DMS53 treated with DMSO at 0.1 percent for 48 hours (cell line): Measurements from ENCODE around the gene TRABD2B.
"Not testable (repeated sequence)": the region's sequence is repeated elsewhere in the genome, so short reads cannot be mapped to it uniquely, and the experiment has no call there.

ENCODE experiments used
- DNase-seq: peaks from one replicate; lab custom pipeline; 2025; ENCODE audit not compliant: unreplicated experiment; lab: John Stamatoyannopoulos, UW

Gene TRABD2B

DNA sequence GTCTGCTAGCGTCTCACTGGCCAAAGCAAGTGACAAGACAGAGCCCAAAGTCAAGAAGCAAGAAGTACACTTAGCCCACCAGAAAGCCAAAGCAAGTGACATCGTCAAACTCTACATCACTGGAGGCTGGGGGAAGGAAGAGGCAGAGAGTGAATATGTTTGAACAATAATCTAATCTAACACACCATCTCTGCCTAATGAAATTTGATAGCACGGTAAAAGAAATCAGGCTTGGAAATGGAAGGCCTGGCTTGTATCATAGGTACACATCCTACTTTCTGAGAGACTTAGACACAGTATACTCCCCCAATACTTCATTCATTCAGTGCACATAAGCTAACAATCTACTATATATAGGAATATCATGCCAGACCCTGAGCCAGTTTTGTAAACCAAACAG is 26.3 kb downstream of the TRABD2B start:
- DNase-seq, result no peak

DNA sequence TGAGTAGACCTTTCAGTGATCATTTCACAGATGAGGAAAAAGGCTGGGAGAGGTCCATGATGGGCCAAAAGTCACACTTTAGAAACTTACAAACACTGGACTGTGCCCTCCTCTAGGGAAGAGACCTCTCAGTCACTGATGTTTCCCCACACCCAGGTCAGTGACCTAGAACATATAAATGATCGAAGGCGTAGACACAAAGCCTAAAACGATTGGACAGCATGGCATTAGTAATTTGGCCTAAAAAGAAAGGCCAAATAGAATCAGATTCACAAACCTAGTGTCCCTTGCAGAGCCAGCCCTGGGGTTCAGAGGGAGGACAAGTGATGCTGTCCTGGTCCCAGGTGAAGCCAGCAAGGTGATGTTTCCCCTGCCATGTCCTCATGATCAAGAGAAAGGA is 27.7 kb downstream of the TRABD2B start:
- no peak for DNase-seq

DNA sequence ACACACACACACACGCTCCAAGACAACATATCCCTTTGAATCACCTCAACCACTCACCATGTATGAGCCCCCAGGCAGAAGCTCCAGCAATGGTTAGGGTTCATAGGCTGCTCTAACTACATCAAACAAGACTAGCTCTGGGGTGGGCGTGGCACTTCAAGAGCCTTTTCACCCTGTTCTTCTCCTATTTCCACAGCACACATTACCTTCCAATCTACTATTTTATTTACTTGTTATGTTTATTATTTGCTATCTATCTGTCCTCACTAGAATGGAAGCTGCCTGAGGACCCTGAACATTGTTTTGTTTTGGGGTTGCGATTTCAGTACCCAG is 28.7 kb downstream of the TRABD2B start:
- DNase-seq, result no peak

DNA sequence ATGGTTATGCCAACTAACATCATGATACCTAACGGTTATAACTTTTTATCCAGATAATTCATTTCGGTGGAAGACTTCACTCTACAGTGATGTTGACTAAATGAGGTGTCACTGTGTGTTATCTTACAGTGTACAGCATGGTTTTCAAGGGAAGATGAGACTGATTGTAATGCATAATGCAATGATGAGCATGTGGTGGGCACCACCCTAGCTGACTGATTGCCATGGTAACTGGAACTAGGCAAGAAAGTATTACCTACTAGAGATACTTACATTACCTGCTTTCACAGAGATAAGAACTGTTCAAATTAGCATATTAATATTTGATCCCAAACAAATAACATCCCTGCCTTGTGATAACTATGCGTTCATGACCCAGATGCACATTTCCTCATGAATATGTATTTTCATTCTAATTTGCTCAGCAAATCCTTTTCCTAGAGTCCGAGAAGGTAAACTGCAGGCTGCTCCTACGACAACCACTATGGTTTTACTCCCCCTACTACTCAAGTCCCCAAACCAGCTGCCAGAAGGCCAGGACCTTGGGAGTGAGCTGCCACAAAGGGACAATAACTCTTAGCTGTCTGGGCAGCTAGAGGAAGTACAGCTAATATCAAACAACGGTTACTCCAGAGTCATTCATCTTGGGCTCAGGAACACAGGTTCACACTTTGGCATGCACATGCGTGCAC is 29.2 kb downstream of the TRABD2B start:
- DNase-seq, result no peak

DNA sequence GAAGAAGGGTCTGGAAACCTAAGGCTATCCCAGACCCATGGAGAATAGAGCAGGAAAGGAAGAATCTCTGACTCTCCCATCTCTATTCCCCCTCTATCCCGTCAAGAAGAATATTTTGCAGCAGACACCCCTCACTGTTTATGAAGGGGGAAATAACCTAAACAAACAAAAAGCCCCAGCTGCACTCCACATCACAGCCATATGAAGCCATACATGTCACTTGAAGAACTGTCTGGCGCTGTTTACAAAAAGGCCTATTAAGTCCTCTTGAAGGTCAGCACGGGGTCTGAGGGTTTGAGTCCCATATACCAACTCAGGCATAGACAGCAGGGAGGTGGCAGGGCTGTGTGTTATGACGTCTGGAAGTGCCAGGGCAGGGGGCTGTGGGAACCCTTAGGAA is 31.4 kb downstream of the TRABD2B start:
- no peak for DNase-seq

DNA sequence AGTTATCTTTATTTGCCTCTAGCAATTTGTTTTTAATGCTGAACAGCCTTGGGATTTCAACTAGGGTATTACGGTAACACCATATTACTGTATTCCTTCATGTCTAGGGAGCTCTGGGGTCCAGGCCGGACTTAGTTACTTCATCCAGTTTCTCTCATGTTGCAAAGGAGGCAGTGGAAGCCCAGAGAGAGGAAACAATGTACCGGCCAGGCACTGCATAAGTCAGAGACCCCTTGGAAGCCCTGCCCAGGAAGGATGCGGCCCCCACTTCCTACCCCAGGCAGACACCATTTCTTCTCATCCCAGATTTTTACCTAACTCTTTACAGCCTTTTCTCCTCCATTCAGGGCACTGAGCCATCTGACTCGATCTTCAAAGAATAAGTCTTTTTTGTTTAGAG is 32.5 kb downstream of the TRABD2B start:
- no peak for DNase-seq

DNA sequence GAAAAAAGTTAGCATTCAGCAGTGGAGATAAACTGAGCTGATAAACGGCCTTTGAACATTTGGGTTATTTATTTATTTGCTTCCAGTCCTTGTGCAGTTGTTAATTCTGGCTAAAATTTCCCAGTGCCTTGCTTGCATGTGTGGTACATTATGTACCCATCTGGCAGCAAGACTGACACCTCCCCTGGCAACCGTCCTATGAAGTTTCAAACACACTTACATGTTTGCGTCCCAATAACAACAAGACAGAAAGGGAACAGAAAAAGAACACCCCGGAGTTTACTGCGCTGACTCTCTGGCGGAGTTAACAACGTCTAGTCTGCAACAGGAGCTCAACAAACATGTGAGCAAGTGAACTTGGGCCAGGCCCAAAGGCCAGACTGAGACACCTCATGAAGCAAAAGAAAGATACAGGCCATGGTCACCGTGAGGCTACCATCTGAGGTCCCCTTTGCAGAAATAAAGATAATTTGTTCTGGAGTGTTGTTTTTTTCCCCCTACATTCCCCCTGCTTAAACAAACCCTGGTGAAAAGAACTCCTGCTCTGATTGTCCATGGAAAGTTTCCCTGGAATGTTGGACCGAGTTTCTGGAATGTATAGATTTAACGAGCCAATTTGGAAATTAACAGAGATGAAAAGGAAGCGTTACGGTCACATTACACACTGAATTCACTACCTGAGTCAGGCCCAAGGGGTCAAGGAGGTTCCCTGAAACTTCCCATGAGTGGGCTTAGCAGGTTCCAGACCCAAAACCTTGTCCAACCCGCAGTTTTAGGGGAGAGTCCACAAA is 33.4 kb downstream of the TRABD2B start:
- no peak for DNase-seq

DNA sequence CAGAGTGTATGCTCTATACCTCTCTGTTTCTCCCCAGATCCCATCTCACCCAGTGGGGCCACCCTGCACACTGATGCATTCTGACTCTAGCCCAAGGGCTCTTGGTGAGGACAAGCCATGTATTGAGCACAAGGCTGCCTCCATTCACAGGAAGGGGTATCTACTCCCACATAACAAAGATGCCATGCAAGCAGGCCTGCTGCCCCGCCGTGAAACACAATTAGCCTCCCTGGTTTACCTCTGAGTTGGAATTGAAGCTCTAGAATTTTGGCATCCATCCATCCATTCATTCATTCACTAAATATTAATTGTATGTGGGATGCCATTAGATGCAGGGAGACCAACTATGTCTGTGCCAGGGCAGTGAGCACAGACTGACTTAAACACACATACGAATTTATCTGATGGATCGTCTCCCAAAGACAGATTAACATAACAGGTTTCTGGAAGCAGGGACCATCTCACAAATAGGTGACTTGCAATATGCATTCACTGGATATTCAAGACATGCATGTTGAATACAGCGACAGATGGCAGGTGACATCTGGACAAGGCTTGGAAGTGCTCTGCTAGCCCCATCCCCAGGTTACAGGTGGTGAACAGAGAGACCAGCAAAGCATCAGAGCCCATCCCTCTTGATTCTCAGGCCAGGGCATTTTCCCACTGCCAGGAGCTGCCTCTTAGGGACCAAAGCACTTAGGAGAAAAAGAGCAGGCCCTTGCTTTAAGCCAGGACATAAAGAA is 34.3 kb downstream of the TRABD2B start:
- no peak for DNase-seq

DNA sequence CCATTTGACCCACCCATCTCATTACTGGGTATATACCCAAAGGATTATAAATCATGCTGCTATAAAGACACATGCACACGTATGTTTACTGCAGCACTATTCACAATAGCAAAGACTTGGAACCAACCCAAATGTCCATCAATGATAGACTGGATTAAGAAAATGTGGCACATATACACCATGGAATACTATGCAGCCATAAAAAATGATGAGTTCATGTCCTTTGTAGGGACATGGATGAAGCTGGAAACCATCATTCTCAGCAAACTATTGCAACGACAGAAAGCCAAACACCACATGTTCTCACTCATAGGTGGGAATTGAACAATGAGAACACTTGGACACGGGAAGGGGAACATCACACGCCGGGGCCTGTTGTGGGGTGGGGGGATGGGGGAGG is 35.4 kb downstream of the TRABD2B start:
- not testable (repeated sequence) for DNase-seq

DNA sequence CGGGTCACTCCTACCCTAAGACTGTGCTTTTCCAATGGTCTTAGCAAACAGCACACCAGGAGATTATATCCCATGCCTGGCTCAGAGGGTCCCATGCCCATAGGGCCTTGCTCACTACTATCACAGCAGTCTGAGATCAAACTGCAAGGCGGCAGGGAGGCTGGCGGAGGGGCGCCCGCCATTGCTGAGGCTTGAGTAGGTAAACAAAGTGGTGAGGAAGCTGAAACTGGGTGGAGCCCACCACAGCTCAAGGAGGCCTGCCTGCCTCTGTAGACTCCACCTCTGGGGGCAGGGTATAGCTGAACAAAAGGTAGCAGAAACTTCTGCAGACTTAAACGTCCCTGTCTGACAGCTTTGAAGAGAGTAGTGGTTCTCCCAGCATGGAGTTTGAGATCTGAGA is 40.7 kb downstream of the TRABD2B start:
- DNase-seq, result not testable (repeated sequence)

DNA sequence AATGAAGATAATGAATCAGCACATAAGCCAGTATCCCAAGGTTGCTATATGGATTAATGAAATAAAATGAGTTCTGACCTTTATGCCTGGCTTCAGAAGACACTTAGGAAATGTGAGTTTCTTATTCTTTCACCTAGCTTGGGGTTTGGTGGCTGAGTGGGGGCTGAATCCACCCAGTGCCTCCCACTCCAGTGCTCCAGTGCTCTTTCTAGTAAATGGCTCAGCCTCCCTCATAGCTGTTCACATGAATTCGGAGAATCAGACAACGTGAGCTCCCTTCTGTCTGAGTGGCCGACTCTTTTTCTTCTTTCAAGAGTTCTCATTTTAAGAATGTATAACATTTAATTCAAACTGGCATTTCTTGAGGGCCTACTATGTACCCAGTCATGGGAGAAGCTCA is 43.5 kb downstream of the TRABD2B start:
- DNase-seq, result no peak

DNA sequence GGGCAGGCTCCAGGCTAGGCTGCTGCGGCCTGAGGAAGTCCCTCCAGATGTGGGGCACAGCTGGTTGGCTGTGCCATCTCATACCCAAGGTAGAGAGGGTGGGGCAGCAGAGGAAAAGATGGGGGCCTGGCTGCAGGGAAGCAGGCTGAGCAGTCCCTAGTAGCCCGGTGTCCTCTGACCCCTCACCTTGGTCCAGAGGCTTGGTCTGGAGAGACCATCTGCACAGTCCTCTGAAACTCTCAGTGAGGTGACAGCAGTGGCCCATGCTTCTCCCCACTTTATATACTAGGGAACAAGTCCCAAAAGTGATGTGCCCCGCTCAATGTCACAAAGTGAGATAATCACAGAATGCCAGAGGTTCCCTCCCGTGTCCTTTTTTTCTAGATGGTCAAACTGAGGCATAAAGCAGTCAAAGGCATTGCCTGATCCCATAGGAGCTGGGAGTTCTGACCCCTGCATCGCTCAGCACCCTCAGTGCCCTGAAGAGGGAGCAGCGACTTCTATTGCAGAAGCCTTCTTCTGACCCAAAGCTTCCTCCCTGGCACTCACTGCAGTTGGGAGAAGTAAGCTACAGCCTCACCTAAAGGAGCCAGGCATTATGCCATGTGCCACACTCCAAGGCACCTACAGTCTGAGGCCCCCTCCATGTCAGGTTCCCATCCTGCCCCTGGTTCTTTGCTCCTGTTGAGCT is 45.5 kb downstream of the TRABD2B start:
- no peak for DNase-seq

DNA sequence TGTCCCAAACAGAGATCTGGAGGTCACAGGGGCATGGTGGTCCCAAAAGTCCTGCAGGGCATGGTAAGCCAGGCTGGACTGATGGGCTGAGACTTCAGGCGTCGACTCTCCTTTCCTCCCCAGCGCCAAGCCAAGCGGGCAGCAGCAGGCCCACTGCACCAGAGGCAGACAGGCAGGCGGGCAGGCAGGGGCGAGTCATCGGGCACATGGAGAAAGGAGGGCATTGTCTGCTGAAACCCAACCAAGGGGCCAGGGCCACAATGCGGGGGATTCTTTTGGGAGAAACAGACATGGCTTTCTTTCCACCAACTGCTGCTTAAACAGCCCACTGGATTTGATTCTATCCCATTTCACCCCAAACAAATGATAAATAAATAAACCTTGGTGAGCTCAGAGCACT is 46.2 kb downstream of the TRABD2B start:
- no peak for DNase-seq

DNA sequence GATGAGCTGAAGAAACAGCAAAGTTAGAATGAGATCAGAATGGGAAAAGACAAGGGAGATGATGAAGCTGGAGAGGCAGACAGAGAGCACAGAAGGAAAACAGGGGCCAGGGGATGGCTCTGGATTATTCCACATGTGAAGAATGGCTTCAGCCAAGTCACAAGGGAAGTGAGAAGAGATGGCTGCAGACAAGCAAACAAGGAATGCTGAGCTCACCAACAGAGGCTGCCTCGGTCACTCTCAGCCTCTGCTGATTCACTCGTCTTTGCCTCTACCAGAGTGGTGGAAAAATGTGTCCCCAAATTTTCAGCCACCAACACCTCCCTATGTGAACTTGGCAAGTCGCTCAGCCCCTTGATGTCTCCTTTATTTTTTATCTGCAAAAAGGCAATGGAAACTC is 46.7 kb downstream of the TRABD2B start:
- no peak for DNase-seq

DNA sequence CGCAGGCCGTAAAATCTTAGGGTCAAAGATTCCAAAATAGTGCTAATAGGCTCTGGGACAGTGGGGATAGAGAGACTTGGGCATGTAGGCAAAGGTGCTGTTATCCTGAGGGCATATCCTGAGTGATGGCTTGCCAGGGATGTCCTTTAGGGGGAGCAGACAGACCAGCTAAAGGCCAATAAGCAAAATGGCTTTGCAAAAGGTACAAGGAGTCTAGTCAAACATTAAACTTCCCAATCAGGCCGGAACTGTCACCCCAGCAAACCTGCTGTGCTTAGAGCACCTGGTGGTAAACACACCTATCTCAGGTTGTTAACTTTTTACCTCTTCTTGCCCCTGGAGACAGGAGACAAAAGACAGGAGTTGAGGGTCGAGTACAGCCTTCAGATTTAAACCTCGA is 49.1 kb downstream of the TRABD2B start:
- DNase-seq, result peak; percentile 91

DNA sequence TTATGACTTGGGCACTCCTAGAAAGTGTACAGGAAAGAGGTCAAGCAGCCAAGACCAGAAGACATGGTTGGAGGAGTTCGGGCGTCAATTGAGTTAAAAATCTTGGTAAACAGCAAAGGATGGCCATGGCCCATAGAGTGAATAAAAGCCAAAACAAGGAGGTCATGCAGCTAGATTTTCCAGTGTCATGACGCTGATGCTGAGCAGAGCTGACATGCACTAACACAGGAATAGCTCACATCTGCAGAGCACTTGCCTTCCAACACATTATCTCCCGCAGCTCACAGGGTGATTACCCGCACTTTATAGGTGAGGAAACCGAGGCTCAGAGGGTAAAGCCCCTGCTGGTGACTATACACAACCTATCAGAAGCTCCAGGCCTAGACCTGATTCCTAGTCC is 49.7 kb downstream of the TRABD2B start:
- DNase-seq, result no peak

DNA sequence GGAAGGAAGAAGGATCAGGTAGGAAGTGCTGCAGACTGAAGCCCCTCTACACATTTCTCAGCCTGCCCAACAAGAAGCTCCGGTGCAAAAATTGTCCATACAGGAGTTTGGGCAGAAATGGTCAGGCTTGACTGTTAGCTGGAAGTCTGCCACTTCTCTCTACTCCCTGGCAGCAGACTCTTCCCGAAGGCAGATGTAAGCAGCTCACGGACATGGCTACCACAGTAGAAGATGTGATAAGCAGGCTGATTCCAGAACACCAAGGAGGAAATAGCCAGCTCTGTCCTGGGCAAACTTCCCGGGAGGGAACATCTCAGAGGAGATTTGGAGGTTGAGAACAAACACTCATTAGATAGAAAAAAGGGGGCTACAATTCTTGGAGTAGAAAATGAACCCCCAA is 52.6 kb downstream of the TRABD2B start:
- DNase-seq, result no peak

DNA sequence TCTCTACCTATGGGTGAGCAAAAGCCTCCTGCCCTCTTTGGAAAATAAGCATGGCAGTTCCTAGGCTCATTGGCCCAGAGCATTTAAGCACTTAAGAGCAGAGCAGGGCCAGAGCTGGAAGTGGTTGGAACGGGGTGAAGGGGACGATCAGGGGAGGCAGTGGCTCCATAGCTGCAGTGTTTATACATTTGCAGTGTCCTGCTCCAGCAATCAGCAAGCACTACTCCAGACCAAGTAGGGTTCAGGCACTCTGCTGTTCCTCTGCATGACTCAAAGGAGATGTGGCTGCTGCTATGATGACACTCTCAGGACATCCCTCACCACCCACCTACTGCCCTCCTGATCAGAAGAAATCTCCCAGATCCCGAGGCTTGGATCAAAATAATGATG is 55.0 kb downstream of the TRABD2B start:
- peak; percentile 87 for DNase-seq

DNA sequence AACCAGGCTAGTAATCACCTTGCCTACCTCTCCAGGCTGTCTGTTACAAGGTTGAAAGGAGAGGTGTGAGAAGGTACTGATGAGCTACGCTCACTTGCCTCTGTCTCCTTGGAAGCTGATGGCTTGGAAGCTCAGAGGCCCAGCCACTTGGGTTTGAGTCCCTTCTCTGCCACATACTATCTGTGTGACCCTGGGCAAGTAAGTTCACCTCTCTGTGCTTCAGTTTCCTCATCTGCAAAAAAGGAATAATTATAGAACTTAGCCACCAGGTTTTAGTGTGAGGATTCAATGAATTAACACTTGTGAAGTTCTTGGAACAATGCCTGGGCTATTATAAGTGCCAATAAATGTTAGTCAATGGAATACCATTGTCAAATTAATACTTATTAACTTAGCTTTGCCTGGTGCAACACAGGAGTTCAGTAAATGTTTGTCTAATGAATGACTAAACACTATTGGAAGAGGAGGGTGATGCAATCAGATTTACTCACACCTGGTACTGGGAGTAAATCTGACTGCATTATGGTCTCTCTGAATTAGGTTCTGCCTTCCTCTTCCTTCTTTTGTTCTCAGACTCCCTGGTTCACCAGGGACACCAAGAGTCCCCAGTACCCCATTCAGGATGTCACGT is 55.5 kb downstream of the TRABD2B start:
- peak; percentile 97 for DNase-seq

DNA sequence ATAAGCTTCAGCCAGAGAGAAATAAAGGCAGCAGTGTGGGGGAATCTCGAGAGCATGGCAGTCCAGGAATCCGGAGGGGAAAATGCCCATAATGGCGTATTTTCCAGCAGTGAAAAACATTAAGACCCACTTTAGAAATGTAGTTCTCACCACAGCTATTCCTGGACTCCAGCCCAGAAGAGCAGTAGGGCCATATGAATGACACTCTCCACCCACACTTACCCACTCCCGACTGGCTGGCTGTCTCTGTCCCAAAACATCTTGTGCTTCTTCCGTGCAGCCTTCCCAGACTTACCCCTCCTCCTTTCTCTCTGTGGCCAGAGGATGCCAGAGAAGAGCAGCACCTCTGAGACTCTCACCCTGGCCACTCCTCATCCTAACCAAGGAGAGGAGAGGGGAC is 56.4 kb downstream of the TRABD2B start:
- DNase-seq, result no peak

DNA sequence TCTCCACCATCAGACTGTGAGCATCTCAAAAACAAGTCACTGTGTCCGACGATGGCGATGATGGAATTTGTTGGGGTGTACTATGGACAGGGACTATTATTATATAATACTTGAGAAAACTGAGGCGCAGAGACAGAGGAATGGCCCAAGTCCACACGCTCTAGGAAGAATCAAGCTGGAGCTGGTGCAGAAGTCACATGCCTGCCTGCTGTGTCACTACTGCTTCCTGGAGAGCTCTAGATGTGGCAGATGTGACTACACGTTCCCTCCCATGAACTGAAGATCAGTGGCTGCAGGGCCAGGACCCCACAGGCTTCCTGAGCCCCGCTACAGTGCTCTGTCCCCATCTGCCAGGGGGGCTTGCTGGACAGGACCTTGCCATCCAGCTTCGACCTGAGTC is 56.9 kb downstream of the TRABD2B start:
- peak; percentile 18 for DNase-seq
